WTC11 (cell line): Measurements from ENCODE around the gene RHOU. TPM values are rescaled to one million over a fixed set of nuclear protein-coding genes. Genes with fewer than 3 reads are reported as not detected.

Source experiments
- ATAC-seq: fragments of 200-7000 bp; cut with Tn5 transposase; 2 replicates; pipeline ENCODE4 v1.10.0; 2021; ENCODE audit warnings: mild to moderate bottlenecking, moderate library complexity
- CTCF ChIA-PET: fragments of 300-600 bp; sonication (Branson Sonifier 250); formaldehyde crosslinking; loops from one replicate; lab custom pipeline; 2021; ENCODE audit warnings: antibody characterized with exemption; lab: Charles Lee
- POLR2A ChIA-PET: fragments of 350-600 bp; sonication (Branson Sonifier 250); formaldehyde crosslinking; loops from one replicate; lab custom pipeline; 2021; ENCODE audit warnings: antibody characterized with exemption; lab: Charles Lee
- DNase-seq: peaks from one replicate; pipeline ENCODE4 v3.0.0; 2021; ENCODE audit warnings: low spot score
- H3K27ac Mint-ChIP-seq: 2 replicates; pipeline ENCODE4 v1.8.0; 2021; ENCODE audit warnings: mixed read lengths
- H3K27me3 Mint-ChIP-seq: 2 replicates; pipeline ENCODE4 v1.8.0; 2021; ENCODE audit warnings: low read depth, mild to moderate bottlenecking, moderate library complexity, mixed read lengths
- H3K36me3 Mint-ChIP-seq: 2 replicates; pipeline ENCODE4 v1.8.0; 2021; ENCODE audit warnings: mixed read lengths
- H3K4me1 Mint-ChIP-seq: 2 replicates; pipeline ENCODE4 v1.8.0; 2022; ENCODE audit warnings: mixed read lengths
- H3K4me3 Mint-ChIP-seq: 2 replicates; pipeline ENCODE4 v1.8.0; 2021; ENCODE audit warnings: mild to moderate bottlenecking, moderate library complexity, mixed read lengths
- H3K9me3 Mint-ChIP-seq: 2 replicates; pipeline ENCODE4 v1.8.0; 2021; ENCODE audit warnings: mixed read lengths
- ATF2 ChIP-seq: sonication (generic); formaldehyde crosslinking; IDR thresholded peaks from 2 replicates; pipeline ENCODE4 v1.8.1; 2022; ENCODE audit warnings: low read depth, missing genetic modification reagents, borderline replicate concordance
- CBFB ChIP-seq: sonication (generic); formaldehyde crosslinking; IDR thresholded peaks from 2 replicates; pipeline ENCODE4 v1.8.1; 2022; ENCODE audit warnings: mild to moderate bottlenecking, low read depth, missing genetic modification reagents
- E2F5 ChIP-seq: sonication (generic); formaldehyde crosslinking; IDR thresholded peaks from 2 replicates; pipeline ENCODE4 v1.8.1; 2022; ENCODE audit warnings: mild to moderate bottlenecking, moderate library complexity, missing genetic modification reagents
- ELF4 ChIP-seq: sonication (generic); formaldehyde crosslinking; IDR thresholded peaks from 2 replicates; pipeline ENCODE4 v1.8.1; 2022; ENCODE audit warnings: low read depth, mild to moderate bottlenecking, moderate library complexity, missing genetic modification reagents
- FOXJ3 ChIP-seq: sonication (generic); formaldehyde crosslinking; IDR thresholded peaks from 2 replicates; pipeline ENCODE4 v1.9.0; 2021; ENCODE audit warnings: missing genetic modification reagents, mild to moderate bottlenecking, borderline replicate concordance
- HMGXB4 ChIP-seq: sonication (generic); formaldehyde crosslinking; IDR thresholded peaks from 2 replicates; pipeline ENCODE4 v1.8.1; 2023; ENCODE audit warnings: mild to moderate bottlenecking, moderate library complexity, missing genetic modification reagents
- MLX ChIP-seq: sonication (generic); formaldehyde crosslinking; IDR thresholded peaks from 2 replicates; pipeline ENCODE4 v1.8.1; 2023; ENCODE audit warnings: mild to moderate bottlenecking, missing genetic modification reagents, moderate library complexity
- NFATC4 ChIP-seq: fragments of 250-450 bp; sonication (Bioruptor Pico); IDR thresholded peaks from 2 replicates; pipeline ENCODE4 v1.9.0; 2021; ENCODE audit warnings: mild to moderate bottlenecking
- NFYB ChIP-seq: sonication (generic); formaldehyde crosslinking; conservative IDR thresholded peaks from 2 replicates; pipeline ENCODE4 v1.8.0; 2022; ENCODE audit warnings: low read depth, missing genetic modification reagents
- PRDM15 ChIP-seq: sonication (generic); formaldehyde crosslinking; IDR thresholded peaks from 2 replicates; pipeline ENCODE4 v1.8.0; 2022; ENCODE audit warnings: missing genetic modification reagents
- PRRX2 ChIP-seq: fragments of 250-450 bp; sonication (Bioruptor Pico); IDR thresholded peaks from 2 replicates; pipeline ENCODE4 v1.8.0; 2021; ENCODE audit warnings: mild to moderate bottlenecking
- RORB ChIP-seq: fragments of 250-450 bp; sonication (Bioruptor Pico); IDR thresholded peaks from 2 replicates; pipeline ENCODE4 v1.9.0; 2021; ENCODE audit warnings: mild to moderate bottlenecking
- TEAD1 ChIP-seq: sonication (generic); formaldehyde crosslinking; IDR thresholded peaks from 2 replicates; pipeline ENCODE4 v1.8.0; 2022; ENCODE audit warnings: mild to moderate bottlenecking, missing genetic modification reagents
- ZNF281 ChIP-seq: sonication (generic); formaldehyde crosslinking; IDR thresholded peaks from 2 replicates; pipeline ENCODE4 v1.8.0; 2023; ENCODE audit warnings: mild to moderate bottlenecking, missing genetic modification reagents
- total RNA-seq: library from RNA; stranded (reverse); gene quantifications from 3 replicates; pipeline ENCODE4 v1.2.3, GENCODE V29; 2021

RHOU gene
- total RNA-seq, 1 experiment from 2014 or later = 6.0 TPM

GRCh38 chr1:228767636-228768354 lies 32.5 kb downstream of the RHOU start:
- CTCF ChIA-PET = no interaction called here
- no peak overlapping the region for H3K27ac Mint-ChIP-seq
- H3K36me3 Mint-ChIP-seq = no peaks in the 10 kb centered on the region
- H3K27me3 Mint-ChIP-seq = no peaks in the 10 kb centered on the region
- TF ChIP-seq ATF2 (no peak), PRRX2 (no peak), NFATC4 (CRISPR knock-in tag) (no peak), FOXJ3 (no peak), ZNF281 (no peak), PRDM15 (CRISPR knock-in tag) (no peak), HMGXB4 (no peak), ELF4 (CRISPR knock-in tag) (no peak), RORB (CRISPR knock-in tag) (no peak), CBFB (CRISPR knock-in tag) (no peak), TEAD1 (CRISPR knock-in tag) (no peak), E2F5 (CRISPR knock-in tag) (no peak), NFYB (CRISPR knock-in tag) (no peak), MLX (no peak)
- POLR2A ChIA-PET = no interaction called here
- H3K9me3 Mint-ChIP-seq = no peaks in the 10 kb centered on the region
- H3K4me3 Mint-ChIP-seq = no peak overlapping the region
- no peak for DNase-seq
- no peak for ATAC-seq
- no peaks in the 10 kb centered on the region for H3K4me1 Mint-ChIP-seq
